Liver (tissue), 9 donors: Measurements from ENCODE around the gene SHB. TPM values are rescaled to one million over a fixed set of nuclear protein-coding genes. Genes with fewer than 3 reads are reported as not detected.

Experiments
- DNase-seq: peaks from one replicate; pipeline ENCODE4 v3.0.0-alpha.2; 2017; ENCODE audit warnings: low spot score
- H3K27ac ChIP-seq, 2 donors: one replicate each; pipeline ENCODE4 v1.7.0; 2013; ENCODE audit warnings: inconsistent platforms in 2 of 2, low read length in 2 of 2, control low read depth in 1 of 2, low read depth in 1 of 2, mild to moderate bottlenecking in 1 of 2
- H3K27me3 ChIP-seq, 4 donors: one replicate each; pipeline versions ENCODE4 v1.6.1 to v1.7.0; 2013; ENCODE audit warnings: low read length in 3 of 4, inconsistent platforms in 1 of 4, mild to moderate bottlenecking in 1 of 4, moderate library complexity in 1 of 4; ENCODE audit not compliant: control insufficient read depth in 4 of 4, insufficient read depth in 4 of 4
- H3K36me3 ChIP-seq, 4 donors: one replicate each; pipeline versions ENCODE4 v1.6.1 to v1.7.0; 2013; ENCODE audit warnings: low read length in 3 of 4, mild to moderate bottlenecking in 3 of 4, low read depth in 1 of 4, moderate library complexity in 1 of 4; ENCODE audit not compliant: control insufficient read depth in 4 of 4, insufficient read depth in 3 of 4
- H3K4me1 ChIP-seq, 4 donors: one replicate each; pipeline versions ENCODE4 v1.6.1 to v1.7.0; 2013; ENCODE audit warnings: low read length in 3 of 4, mild to moderate bottlenecking in 3 of 4, moderate library complexity in 1 of 4; ENCODE audit not compliant: control insufficient read depth in 4 of 4, insufficient read depth in 4 of 4
- H3K4me3 ChIP-seq, 3 donors: one replicate each; pipeline versions ENCODE4 v1.6.1 to v1.7.0; 2013; ENCODE audit warnings: low read length in 3 of 3, control low read depth in 1 of 3, low read depth in 1 of 3, mild to moderate bottlenecking in 1 of 3
- H3K9ac ChIP-seq, 2 donors: one replicate each; pipeline ENCODE4 v1.7.0; 2013; ENCODE audit warnings: low read length in 2 of 2, mild to moderate bottlenecking in 2 of 2, moderate library complexity in 2 of 2, control low read depth in 1 of 2, low read depth in 1 of 2
- H3K9me3 ChIP-seq, 4 donors: one replicate each; pipeline versions ENCODE4 v1.6.1 to v1.7.0; 2013; ENCODE audit warnings: low read length in 3 of 4; ENCODE audit not compliant: control insufficient read depth in 4 of 4
- ATF3 ChIP-seq: IDR thresholded peaks from 2 replicates; pipeline ENCODE4 v1.6.1; 2016; ENCODE audit warnings: antibody characterized with exemption
- EGR1 ChIP-seq, 2 donors: IDR thresholded peaks; 2 replicates each; pipeline ENCODE4 v1.6.1; 2016 to 2018; ENCODE audit warnings: antibody characterized with exemption in 2 of 2, low read depth in 2 of 2
- FOXA1 ChIP-seq: IDR thresholded peaks from 2 replicates; pipeline ENCODE4 v1.6.1; 2016; ENCODE audit warnings: antibody characterized with exemption
- FOXA2 ChIP-seq: IDR thresholded peaks from 2 replicates; pipeline ENCODE4 v1.6.1; 2016; ENCODE audit warnings: antibody characterized with exemption
- GABPA ChIP-seq, 2 donors: IDR thresholded peaks in 1 of 2; conservative IDR thresholded peaks in 1 of 2; 2 replicates each; pipeline ENCODE4 v1.6.1; 2016; ENCODE audit warnings: antibody characterized with exemption in 2 of 2, mild to moderate bottlenecking in 1 of 2, moderate library complexity in 1 of 2
- HNF4A ChIP-seq, 2 donors: conservative IDR thresholded peaks; 2 replicates each; pipeline ENCODE4 v1.6.1; 2016; ENCODE audit warnings: antibody characterized with exemption in 2 of 2, mild to moderate bottlenecking in 2 of 2
- HNF4G ChIP-seq: IDR thresholded peaks from 2 replicates; pipeline ENCODE4 v1.6.1; 2016; ENCODE audit warnings: antibody characterized with exemption
- JUND ChIP-seq, 2 donors: IDR thresholded peaks; 2 replicates each; pipeline ENCODE4 v1.6.1; 2016; ENCODE audit warnings: antibody characterized with exemption in 2 of 2
- NR2F2 ChIP-seq: IDR thresholded peaks from 2 replicates; pipeline ENCODE4 v1.6.1; 2016; ENCODE audit warnings: antibody characterized with exemption
- RAD21 ChIP-seq, 2 donors: IDR thresholded peaks; 2 replicates each; pipeline ENCODE4 v1.6.1; 2016; ENCODE audit warnings: antibody characterized with exemption in 2 of 2, mild to moderate bottlenecking in 2 of 2
- RXRA ChIP-seq, 2 donors: IDR thresholded peaks; 2 replicates each; pipeline ENCODE4 v1.6.1; 2017 to 2018; ENCODE audit warnings: antibody characterized with exemption in 2 of 2, mild to moderate bottlenecking in 1 of 2
- SP1 ChIP-seq: IDR thresholded peaks from 2 replicates; pipeline ENCODE4 v1.6.1; 2018; ENCODE audit warnings: antibody characterized with exemption, mild to moderate bottlenecking
- TAF1 ChIP-seq: conservative IDR thresholded peaks from 2 replicates; pipeline ENCODE4 v1.6.1; 2016; ENCODE audit warnings: antibody characterized with exemption, mild to moderate bottlenecking
- YY1 ChIP-seq: IDR thresholded peaks from 2 replicates; pipeline ENCODE4 v1.6.1; 2016; ENCODE audit warnings: antibody characterized with exemption, mild to moderate bottlenecking
- ZBTB33 ChIP-seq: IDR thresholded peaks from 2 replicates; pipeline ENCODE4 v1.6.1; 2016; ENCODE audit warnings: antibody characterized with exemption
- WGBS: extraction: QIAGEN DNeasy Blood & Tissue Kit; methylation state at CpG from one replicate; pipeline ENCODE4 v1.1.7; 2013; 5-methylcytosine and 5-hydroxymethylcytosine counted together
- polyA plus RNA-seq, 2 donors: library from polyadenylated mRNA; stranded (reverse) in 1 of 2; unstranded in 1 of 2; fragments of 200-250 nt in 1 of 2; fragments of >200 nt in 1 of 2; fragmentation: Nextera tagmentation in 1 of 2; extraction: Ambion mirVana in 1 of 2; gene quantifications; one replicate each; pipeline versions ENCODE4 v1.2.1 to v1.2.3, GENCODE V29; 2013 to 2015
- total RNA-seq, 2 donors: library from RNA; depleted of rRNA; stranded (reverse); fragments of >200 nt; gene quantifications; one replicate each; pipeline ENCODE4 v1.2.3, GENCODE V29; 2014
- TF ChIP-seq, protein P1 (sequence below): fragments of 150-350 bp; IDR thresholded peaks from 2 replicates; pipeline ENCODE4 v1.5.1; 2017; ENCODE audit warnings: improper control_type of control experiment, low read depth, low read length; ENCODE audit not compliant: missing input control
- TF ChIP-seq, protein P2 (sequence below): IDR thresholded peaks from 2 replicates; pipeline ENCODE4 v1.6.1; 2016; ENCODE audit warnings: antibody characterized with exemption, mild to moderate bottlenecking
- TF ChIP-seq, protein P3 (sequence below): IDR thresholded peaks from 2 replicates; pipeline ENCODE4 v1.6.1; 2016; ENCODE audit warnings: antibody characterized with exemption
- donor health status: healthy.
- donor health status: healthy.
- donor health status: healthy.
- donor health status: healthy.
- donor health status: healthy.

SHB gene
- total and polyA plus RNA-seq, 4 donors = 3.4 to 17.3 (median 7.0) TPM

DNA sequence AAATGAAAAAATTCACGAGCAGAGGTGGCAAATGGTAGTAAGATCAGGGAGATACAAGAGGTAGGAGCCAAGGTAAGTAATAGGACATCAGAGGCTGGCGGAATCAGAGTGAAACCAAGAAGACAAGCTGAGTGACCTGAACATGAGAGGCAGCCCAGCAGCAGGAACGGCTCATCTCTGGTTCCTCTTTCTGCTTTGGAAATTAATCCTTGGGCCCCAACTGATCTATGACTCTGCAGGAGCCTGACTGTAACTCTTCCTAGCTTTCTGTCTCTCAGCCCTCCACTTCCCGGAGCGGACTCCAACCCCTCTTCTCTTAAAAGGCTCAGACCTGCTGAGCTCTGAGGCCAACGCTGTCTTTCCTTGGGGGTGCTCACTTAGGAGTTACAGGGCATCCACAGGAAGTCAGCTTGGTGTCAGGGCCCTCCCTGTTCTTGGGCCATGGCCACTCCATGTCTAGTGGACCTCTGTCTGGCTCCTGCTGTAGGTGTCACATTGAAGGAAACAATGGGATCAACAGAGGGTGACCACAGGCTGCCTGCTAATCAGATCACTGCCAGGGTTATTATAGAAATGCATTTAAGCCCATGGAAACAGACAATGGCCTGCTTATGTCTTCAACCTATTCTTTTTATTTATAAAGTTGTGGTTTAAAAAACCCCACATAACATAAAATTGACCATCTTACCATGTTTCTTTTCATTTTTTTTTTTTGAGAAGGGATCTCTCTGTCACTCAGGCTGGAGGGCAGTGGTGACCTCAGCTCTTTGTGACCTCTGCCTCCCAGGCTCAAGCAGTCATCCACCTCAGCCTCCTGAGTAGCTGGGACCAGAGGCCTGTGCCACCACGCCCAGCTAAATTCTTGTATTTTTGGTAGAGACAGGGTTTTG, 22.5 kb upstream of the SHB start:
- no peak for DNase-seq
- 87% methylated on average over 7 of the region's 7 CpGs for WGBS
- Histone ChIP-seq H3K27me3 (no peaks in the 10 kb centered on the region), H3K4me3 (no peak overlapping the region), H3K36me3 (no peaks in the 10 kb centered on the region), H3K9me3 (no peaks in the 10 kb centered on the region), H3K27ac (no peak overlapping the region), H3K4me1 (peaks cover 0 to 4% (median 1%) of the 10 kb centered on the region in 4 donors), H3K9ac (no peak overlapping the region)
- no peak for TF ChIP-seq HNF4G
- TF ChIP-seq YY1 = no peak
- TF ChIP-seq RXRA (IDR thresholded peaks at IDR 0.05) = no peak
- no peak for TF ChIP-seq HNF4A (conservative IDR thresholded peaks at IDR 0.05)
- TF ChIP-seq ZBTB33 = no peak
- no peak for TF ChIP-seq FOXA1
- TF ChIP-seq RAD21 (IDR thresholded peaks at IDR 0.05) = no peak
- TF ChIP-seq, protein P1, sequence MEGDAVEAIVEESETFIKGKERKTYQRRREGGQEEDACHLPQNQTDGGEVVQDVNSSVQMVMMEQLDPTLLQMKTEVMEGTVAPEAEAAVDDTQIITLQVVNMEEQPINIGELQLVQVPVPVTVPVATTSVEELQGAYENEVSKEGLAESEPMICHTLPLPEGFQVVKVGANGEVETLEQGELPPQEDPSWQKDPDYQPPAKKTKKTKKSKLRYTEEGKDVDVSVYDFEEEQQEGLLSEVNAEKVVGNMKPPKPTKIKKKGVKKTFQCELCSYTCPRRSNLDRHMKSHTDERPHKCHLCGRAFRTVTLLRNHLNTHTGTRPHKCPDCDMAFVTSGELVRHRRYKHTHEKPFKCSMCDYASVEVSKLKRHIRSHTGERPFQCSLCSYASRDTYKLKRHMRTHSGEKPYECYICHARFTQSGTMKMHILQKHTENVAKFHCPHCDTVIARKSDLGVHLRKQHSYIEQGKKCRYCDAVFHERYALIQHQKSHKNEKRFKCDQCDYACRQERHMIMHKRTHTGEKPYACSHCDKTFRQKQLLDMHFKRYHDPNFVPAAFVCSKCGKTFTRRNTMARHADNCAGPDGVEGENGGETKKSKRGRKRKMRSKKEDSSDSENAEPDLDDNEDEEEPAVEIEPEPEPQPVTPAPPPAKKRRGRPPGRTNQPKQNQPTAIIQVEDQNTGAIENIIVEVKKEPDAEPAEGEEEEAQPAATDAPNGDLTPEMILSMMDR = no peak
- TF ChIP-seq, protein P2, sequence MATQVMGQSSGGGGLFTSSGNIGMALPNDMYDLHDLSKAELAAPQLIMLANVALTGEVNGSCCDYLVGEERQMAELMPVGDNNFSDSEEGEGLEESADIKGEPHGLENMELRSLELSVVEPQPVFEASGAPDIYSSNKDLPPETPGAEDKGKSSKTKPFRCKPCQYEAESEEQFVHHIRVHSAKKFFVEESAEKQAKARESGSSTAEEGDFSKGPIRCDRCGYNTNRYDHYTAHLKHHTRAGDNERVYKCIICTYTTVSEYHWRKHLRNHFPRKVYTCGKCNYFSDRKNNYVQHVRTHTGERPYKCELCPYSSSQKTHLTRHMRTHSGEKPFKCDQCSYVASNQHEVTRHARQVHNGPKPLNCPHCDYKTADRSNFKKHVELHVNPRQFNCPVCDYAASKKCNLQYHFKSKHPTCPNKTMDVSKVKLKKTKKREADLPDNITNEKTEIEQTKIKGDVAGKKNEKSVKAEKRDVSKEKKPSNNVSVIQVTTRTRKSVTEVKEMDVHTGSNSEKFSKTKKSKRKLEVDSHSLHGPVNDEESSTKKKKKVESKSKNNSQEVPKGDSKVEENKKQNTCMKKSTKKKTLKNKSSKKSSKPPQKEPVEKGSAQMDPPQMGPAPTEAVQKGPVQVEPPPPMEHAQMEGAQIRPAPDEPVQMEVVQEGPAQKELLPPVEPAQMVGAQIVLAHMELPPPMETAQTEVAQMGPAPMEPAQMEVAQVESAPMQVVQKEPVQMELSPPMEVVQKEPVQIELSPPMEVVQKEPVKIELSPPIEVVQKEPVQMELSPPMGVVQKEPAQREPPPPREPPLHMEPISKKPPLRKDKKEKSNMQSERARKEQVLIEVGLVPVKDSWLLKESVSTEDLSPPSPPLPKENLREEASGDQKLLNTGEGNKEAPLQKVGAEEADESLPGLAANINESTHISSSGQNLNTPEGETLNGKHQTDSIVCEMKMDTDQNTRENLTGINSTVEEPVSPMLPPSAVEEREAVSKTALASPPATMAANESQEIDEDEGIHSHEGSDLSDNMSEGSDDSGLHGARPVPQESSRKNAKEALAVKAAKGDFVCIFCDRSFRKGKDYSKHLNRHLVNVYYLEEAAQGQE = no peak
- TF ChIP-seq JUND (IDR thresholded peaks at IDR 0.05) = no peak
- no peak for TF ChIP-seq FOXA2
- TF ChIP-seq SP1 = no peak
- no peak for TF ChIP-seq TAF1
- TF ChIP-seq ATF3 = no peak
- no peak for TF ChIP-seq GABPA (IDR thresholded peaks at IDR 0.05 in 1 of 2, conservative IDR thresholded peaks at IDR 0.05 in 1 of 2)
- no peak for TF ChIP-seq NR2F2
- TF ChIP-seq, protein P3, sequence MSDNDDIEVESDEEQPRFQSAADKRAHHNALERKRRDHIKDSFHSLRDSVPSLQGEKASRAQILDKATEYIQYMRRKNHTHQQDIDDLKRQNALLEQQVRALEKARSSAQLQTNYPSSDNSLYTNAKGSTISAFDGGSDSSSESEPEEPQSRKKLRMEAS = no peak
- TF ChIP-seq EGR1 (IDR thresholded peaks at IDR 0.05; ENCODE audit: low read depth in 2 of 2) = no peak
